GM10847 (cell line): ENCODE results near the gene EIF1.

Experiments used
- POLR2A ChIP-seq: IDR thresholded peaks from 2 replicates; pipeline ENCODE4 v1.6.1; 2011; ENCODE audit not compliant: insufficient read length; ENCODE audit errors: extremely low read depth

Gene EIF1

GRCh38 chr17:41688641-41689496, at the start of gene EIF1:
TSS of gene EIF1 (plus strand) at chr17:41688885. CDS start at chr17:41689039, 154 bp downstream.
- TF ChIP-seq POLR2A: peak; percentile 99

GRCh38 chr17:41638941-41639340, 49.7 kb upstream of the EIF1 start:
- no peak for TF ChIP-seq POLR2A

- no peak for TF ChIP-seq POLR2A
Observed at GRCh38 chr17:41639492-41640473, 48.9 kb upstream of the EIF1 start.

- TF ChIP-seq POLR2A: no peak
Observed at GRCh38 chr17:41642252-41643156, 46.2 kb upstream of the EIF1 start.

GRCh38 chr17:41647038-41647813, 41.5 kb upstream of the EIF1 start:
- TF ChIP-seq POLR2A: no peak

- TF ChIP-seq POLR2A: no peak
Observed at GRCh38 chr17:41647940-41648410, 40.7 kb upstream of the EIF1 start.

GRCh38 chr17:41648411-41649195, 40.1 kb upstream of the EIF1 start:
- TF ChIP-seq POLR2A: no peak

GRCh38 chr17:41649923-41650519, 38.7 kb upstream of the EIF1 start:
- no peak for TF ChIP-seq POLR2A

- no peak for TF ChIP-seq POLR2A
Observed at GRCh38 chr17:41650794-41651624, 37.7 kb upstream of the EIF1 start.

- TF ChIP-seq POLR2A: no peak
Observed at GRCh38 chr17:41651625-41652460, 36.8 kb upstream of the EIF1 start.

GRCh38 chr17:41652461-41652970, 36.2 kb upstream of the EIF1 start:
- no peak for TF ChIP-seq POLR2A
